HG02610 (cell line): Measurements from ENCODE around the gene TMEM154.
A peak's percentile ranks its signal among the peaks of the same experiment; 100 is the strongest.

Experiments
- ATAC-seq: cut with Tn5 transposase; IDR thresholded peaks from one replicate; pipeline ENCODE4 v1.9.1; 2021; ENCODE audit warnings: mild to moderate bottlenecking, moderate library complexity; ENCODE audit not compliant: unreplicated experiment

The TMEM154 gene

GRCh38 chr4:152679414-152680281 is at the start of gene TMEM154:
Gene TMEM154 (minus strand): TSS chr4:152679997. CDS start chr4:152679933, 64 bp downstream.
- peak; percentile 72 for ATAC-seq

- ATAC-seq = no peak
Observed at GRCh38 chr4:152729466-152729865, 49.7 kb upstream of the TMEM154 start.

- no peak for ATAC-seq
Observed at GRCh38 chr4:152728343-152728742, 48.5 kb upstream of the TMEM154 start.

- ATAC-seq = no peak
Observed at GRCh38 chr4:152727784-152728183, 48.0 kb upstream of the TMEM154 start.

- ATAC-seq = no peak
Observed at GRCh38 chr4:152724494-152724893, 44.7 kb upstream of the TMEM154 start.

GRCh38 chr4:152723236-152723635 is 43.4 kb upstream of the TMEM154 start:
- ATAC-seq = no peak

- no peak for ATAC-seq
Observed at GRCh38 chr4:152719801-152720556, 40.2 kb upstream of the TMEM154 start.

- ATAC-seq = no peak
Observed at GRCh38 chr4:152719291-152719690, 39.5 kb upstream of the TMEM154 start.

GRCh38 chr4:152715076-152715475 is 35.3 kb upstream of the TMEM154 start:
- ATAC-seq = no peak

- no peak for ATAC-seq
Observed at GRCh38 chr4:152713951-152714705, 34.3 kb upstream of the TMEM154 start.

GRCh38 chr4:152709675-152710438 is 30.1 kb upstream of the TMEM154 start:
- no peak for ATAC-seq

GRCh38 chr4:152708796-152709195 is 29.0 kb upstream of the TMEM154 start:
- no peak for ATAC-seq

GRCh38 chr4:152708361-152708760 is 28.6 kb upstream of the TMEM154 start:
- ATAC-seq = no peak

GRCh38 chr4:152707632-152708031 is 27.8 kb upstream of the TMEM154 start:
- no peak for ATAC-seq

GRCh38 chr4:152705903-152706302 is 26.1 kb upstream of the TMEM154 start:
- ATAC-seq = no peak

GRCh38 chr4:152704788-152705187 is 25.0 kb upstream of the TMEM154 start:
- no peak for ATAC-seq

- no peak for ATAC-seq
Observed at GRCh38 chr4:152700151-152700550, 20.4 kb upstream of the TMEM154 start.

GRCh38 chr4:152699313-152699712 is 19.5 kb upstream of the TMEM154 start:
- no peak for ATAC-seq

GRCh38 chr4:152698089-152698499 is 18.3 kb upstream of the TMEM154 start:
- ATAC-seq = no peak

GRCh38 chr4:152697284-152698088 is 17.7 kb upstream of the TMEM154 start:
- ATAC-seq = peak; percentile 42
